ENCODE results near the gene MRPL27.

DNA sequence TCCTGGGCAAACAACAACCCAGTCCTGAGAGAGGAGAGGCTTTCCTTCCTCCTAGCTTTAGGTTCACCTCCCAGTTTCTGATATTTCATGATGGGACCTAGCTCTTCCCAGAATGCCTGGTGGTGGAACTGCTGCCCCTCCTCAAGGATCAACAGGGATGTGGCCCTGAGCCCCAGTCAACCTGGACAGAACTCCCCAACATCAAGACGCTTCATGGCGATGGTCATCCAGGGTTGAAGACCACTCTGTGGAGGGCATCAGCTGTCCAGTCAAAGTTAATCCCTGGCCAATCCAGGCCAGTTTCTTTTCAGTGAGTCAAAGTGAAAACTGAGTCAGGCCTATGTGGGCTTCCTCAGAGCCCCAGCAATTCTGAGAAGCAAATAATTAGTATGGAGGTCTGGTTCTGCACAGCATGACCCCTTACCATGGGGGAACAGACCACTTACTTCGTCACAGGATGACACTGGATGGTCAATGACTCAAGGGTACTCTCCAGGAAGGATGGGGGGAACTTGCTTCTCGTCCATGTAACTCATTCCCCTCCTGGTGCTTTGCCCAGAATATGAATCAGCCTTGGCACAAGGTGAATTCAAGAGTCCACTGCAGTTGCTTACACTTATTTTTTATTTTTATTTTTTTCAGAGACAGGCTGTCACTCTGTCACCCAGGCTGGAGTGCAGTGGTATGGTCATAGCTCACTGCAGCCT lies 41.7 kb downstream of the MRPL27 start:
- TF ChIP-seq, protein P1, sequence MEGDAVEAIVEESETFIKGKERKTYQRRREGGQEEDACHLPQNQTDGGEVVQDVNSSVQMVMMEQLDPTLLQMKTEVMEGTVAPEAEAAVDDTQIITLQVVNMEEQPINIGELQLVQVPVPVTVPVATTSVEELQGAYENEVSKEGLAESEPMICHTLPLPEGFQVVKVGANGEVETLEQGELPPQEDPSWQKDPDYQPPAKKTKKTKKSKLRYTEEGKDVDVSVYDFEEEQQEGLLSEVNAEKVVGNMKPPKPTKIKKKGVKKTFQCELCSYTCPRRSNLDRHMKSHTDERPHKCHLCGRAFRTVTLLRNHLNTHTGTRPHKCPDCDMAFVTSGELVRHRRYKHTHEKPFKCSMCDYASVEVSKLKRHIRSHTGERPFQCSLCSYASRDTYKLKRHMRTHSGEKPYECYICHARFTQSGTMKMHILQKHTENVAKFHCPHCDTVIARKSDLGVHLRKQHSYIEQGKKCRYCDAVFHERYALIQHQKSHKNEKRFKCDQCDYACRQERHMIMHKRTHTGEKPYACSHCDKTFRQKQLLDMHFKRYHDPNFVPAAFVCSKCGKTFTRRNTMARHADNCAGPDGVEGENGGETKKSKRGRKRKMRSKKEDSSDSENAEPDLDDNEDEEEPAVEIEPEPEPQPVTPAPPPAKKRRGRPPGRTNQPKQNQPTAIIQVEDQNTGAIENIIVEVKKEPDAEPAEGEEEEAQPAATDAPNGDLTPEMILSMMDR (conservative IDR thresholded peaks at IDR 0.05; ENCODE audit: low read length): no peak
- no peak for TF ChIP-seq EZH2phosphoT487 (IDR thresholded peaks at IDR 0.05; ENCODE audit: borderline replicate concordance)
